Measurements from ENCODE around the gene ABCC8.

The ABCC8 gene

DNA sequence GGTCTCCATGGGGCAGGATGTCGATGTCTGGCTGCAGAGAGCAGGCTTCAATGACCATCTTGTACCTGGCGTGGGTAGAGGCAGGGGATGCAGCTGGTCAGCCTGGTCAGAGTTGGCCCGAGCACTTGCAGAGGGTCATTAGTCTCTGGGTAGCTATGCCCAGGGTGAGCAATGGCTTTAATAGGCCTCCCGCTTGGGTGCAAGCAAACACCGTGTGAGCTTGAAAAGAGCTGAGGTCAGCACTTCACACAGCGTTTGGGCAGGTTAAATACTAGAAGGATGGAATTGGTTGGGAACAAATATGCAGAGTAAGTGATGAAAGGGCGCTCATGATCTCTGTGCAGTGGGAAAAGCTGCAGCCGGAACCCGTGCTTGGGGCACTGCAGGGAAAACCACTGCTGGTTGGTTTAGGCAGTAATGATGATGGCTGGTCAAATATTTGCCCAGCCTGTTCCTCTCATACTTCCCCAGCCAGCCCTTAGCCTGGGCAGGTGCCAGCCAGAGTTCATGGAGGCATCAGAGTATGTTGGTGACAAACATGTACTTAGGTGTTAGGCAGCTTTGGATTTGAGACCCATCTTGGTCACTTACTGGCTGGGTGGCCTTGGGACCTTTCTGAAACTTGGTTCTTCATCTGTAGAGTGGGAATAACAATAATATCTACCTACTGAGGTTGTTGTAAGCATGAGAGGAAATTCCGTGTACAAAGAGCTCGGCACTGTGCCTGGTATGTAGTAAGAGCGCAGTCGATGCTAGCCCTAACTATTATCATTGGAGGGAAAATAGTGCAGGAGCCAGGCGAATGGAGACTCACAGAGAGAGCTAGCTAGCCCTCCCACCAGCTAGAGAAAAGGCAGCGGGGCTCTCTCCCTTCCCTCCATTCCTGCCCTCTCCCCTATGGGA lies 63.0 kb downstream of the ABCC8 start:
- FAIRE-seq = no peak
- TF ChIP-seq PAX5 (IDR thresholded peaks at IDR 0.05; ENCODE audit: insufficient read depth, low read length, severe bottlenecking) (no peak), TAF1 (IDR thresholded peaks at IDR 0.05; ENCODE audit: low read depth, low read length) (no peak), POLR2AphosphoS5 (IDR thresholded peaks at IDR 0.05; ENCODE audit: low read depth, low read length) (no peak), SPI1 (IDR thresholded peaks at IDR 0.05; ENCODE audit: low read depth, low read length) (no peak), POU2F2 (IDR thresholded peaks at IDR 0.05; ENCODE audit: low read depth, low read length) (no peak), POLR2A (IDR thresholded peaks at IDR 0.05; ENCODE audit: low read depth, low read length) (no peak)
- DNase-seq (ENCODE audit: insufficient read length, low spot score) = no peak

DNA sequence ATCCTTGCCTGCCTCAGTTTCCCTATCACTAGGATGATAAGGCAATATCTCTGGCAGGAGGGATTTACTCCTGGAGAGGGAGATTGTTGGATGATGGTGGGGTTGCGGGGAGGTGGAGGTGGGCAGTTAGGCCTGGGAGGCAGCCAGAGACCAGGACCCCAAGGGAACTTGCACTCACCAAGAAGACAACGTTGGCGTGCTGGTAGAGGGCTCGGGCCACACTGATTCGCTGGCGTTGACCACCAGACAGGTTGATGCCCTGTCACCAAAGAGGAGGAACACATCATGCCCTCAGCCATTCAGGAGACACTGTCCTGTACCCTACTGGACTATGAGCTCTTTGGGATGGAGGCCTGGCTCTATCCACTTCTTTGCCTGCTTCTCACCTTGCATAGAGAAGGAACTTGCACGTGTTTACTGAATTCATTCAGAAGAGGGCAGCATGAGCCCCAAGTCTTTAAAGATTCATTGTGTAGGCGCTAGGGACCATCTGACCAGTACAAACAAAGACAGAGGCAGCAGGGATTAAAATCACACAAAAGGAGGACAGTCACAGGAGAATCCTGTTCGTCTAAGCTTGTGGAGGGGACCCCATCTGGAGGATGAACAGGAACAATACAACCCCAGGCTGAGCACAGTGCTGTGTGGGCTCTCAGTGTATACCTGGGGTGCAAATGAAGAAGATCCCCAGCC lies 64.0 kb downstream of the ABCC8 start:
- DNase-seq (ENCODE audit: insufficient read length, low spot score) (no peak), FAIRE-seq (no peak)
- TF ChIP-seq TAF1 (IDR thresholded peaks at IDR 0.05; ENCODE audit: low read depth, low read length) = no peak
- no peak for TF ChIP-seq POLR2A (IDR thresholded peaks at IDR 0.05; ENCODE audit: low read depth, low read length)
- no peak for TF ChIP-seq POU2F2 (IDR thresholded peaks at IDR 0.05; ENCODE audit: low read depth, low read length)
- no peak for TF ChIP-seq SPI1 (IDR thresholded peaks at IDR 0.05; ENCODE audit: low read depth, low read length)
- no peak for TF ChIP-seq POLR2AphosphoS5 (IDR thresholded peaks at IDR 0.05; ENCODE audit: low read depth, low read length)
- no peak for TF ChIP-seq PAX5 (IDR thresholded peaks at IDR 0.05; ENCODE audit: insufficient read depth, low read length, severe bottlenecking)

DNA sequence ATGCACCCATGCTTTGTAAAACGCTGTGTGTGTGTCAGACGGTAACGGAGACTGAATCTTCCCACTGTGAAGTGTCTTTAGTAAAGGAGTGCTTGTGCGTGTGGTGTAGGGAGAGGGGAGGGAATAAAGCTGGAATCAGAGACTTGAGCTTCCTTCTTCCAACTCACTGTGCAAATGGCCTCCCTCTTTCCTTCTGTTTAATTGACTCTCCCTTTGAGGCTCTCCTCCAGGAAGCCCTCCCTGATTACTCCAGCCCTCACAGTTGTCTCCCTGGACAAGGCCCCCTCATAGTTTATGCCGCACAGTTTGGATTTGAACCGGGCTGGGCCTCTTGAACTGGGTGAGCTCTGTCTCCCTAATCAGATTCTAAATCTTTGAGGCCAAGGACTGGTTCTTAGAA lies 65.2 kb downstream of the ABCC8 start:
- DNase-seq (ENCODE audit: insufficient read length, low spot score) = no peak
- no peak for FAIRE-seq
- TF ChIP-seq TAF1 (IDR thresholded peaks at IDR 0.05; ENCODE audit: low read depth, low read length) = no peak
- TF ChIP-seq POLR2A (IDR thresholded peaks at IDR 0.05; ENCODE audit: low read depth, low read length) = no peak
- TF ChIP-seq POLR2AphosphoS5 (IDR thresholded peaks at IDR 0.05; ENCODE audit: low read depth, low read length) = no peak
- TF ChIP-seq POU2F2 (IDR thresholded peaks at IDR 0.05; ENCODE audit: low read depth, low read length) = no peak
- TF ChIP-seq PAX5 (IDR thresholded peaks at IDR 0.05; ENCODE audit: insufficient read depth, low read length, severe bottlenecking) = no peak
- no peak for TF ChIP-seq SPI1 (IDR thresholded peaks at IDR 0.05; ENCODE audit: low read depth, low read length)

DNA sequence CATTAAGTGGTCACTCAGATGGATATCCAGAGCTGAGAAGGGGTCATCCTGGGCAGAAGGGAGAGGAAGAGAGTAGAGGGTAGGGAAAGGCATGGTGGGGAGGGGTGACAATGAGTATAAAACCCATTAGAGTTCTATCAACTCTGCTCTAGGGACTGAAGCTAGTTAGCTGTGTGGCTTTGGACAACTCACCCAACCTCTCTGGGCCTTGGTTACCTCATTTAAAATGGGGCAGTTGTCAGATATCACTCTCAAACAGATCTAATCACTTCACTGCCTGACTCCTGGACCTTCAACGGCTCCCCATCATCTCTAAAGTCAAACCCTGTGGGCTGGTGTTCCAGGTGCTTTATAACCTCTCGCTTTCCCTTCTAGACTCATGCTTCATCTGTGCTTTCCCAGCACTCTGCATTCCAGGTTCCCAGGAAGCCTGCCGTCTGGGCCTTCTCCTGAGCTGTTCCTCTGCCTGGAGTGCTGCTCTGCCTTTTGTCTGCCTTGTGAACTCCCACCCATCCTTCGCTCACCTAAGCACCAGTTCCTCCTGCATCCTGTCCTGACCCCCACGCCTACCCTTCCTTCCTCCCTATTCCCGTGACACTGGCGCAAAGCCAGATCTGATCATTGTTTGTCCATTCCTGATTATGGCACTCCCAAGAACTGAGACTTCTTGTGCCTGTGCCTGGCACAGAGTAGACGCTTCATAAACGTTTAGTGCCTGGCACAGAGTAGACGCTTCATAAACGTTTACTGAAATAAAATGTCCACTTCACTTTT lies 65.9 kb downstream of the ABCC8 start:
- FAIRE-seq (no peak), DNase-seq (ENCODE audit: insufficient read length, low spot score) (no peak)
- TF ChIP-seq POLR2A (IDR thresholded peaks at IDR 0.05; ENCODE audit: low read depth, low read length) = no peak
- TF ChIP-seq PAX5 (IDR thresholded peaks at IDR 0.05; ENCODE audit: insufficient read depth, low read length, severe bottlenecking) = no peak
- no peak for TF ChIP-seq POLR2AphosphoS5 (IDR thresholded peaks at IDR 0.05; ENCODE audit: low read depth, low read length)
- TF ChIP-seq POU2F2 (IDR thresholded peaks at IDR 0.05; ENCODE audit: low read depth, low read length) = no peak
- no peak for TF ChIP-seq SPI1 (IDR thresholded peaks at IDR 0.05; ENCODE audit: low read depth, low read length)
- no peak for TF ChIP-seq TAF1 (IDR thresholded peaks at IDR 0.05; ENCODE audit: low read depth, low read length)

DNA sequence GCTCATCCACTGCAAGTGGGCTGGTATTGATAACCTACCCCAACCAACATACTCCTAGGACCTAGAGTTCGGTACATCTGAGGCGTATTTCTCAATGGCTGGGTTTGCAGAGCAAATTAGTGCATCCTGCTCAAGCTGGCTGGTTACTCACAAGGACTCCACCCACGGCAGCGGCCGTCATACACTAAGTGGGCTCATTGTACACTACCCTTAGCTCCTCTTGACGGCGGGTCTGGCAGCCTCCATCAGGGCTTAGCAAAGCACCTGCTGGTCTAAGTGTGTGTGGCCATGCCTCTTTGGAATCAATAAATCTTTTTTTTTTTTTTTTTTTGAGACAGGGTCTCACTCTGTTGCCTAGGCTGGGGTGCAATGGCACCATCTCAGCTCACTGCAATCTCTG lies 68.0 kb downstream of the ABCC8 start:
- FAIRE-seq (no peak), DNase-seq (ENCODE audit: insufficient read length, low spot score) (no peak)
- no peak for TF ChIP-seq POLR2A (IDR thresholded peaks at IDR 0.05; ENCODE audit: low read depth, low read length)
- TF ChIP-seq PAX5 (IDR thresholded peaks at IDR 0.05; ENCODE audit: insufficient read depth, low read length, severe bottlenecking) = no peak
- no peak for TF ChIP-seq TAF1 (IDR thresholded peaks at IDR 0.05; ENCODE audit: low read depth, low read length)

DNA sequence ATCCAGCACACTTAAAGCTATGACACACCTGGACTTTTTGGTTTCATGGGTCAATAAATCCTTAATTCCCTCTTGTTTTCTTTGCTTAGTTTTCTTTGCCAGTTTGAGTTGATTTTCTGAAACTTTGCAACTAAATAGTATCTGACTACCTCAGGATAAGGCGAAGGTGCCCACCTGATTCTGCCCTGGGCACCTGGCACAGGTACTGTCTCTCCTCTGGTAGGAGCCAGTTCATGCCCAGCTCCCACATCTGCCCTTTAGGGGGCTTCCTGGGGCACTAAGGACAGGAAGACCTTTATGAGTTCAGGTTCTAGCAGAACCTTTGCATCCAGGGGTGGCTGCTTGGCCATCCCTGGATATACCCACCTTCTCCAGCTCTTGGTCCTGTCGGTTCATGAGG lies 68.6 kb downstream of the ABCC8 start:
- no peak for FAIRE-seq
- DNase-seq (ENCODE audit: insufficient read length, low spot score) = no peak
- TF ChIP-seq POLR2A (IDR thresholded peaks at IDR 0.05; ENCODE audit: low read depth, low read length) (no peak), POU2F2 (IDR thresholded peaks at IDR 0.05; ENCODE audit: low read depth, low read length) (no peak), PAX5 (IDR thresholded peaks at IDR 0.05; ENCODE audit: insufficient read depth, low read length, severe bottlenecking) (no peak), TAF1 (IDR thresholded peaks at IDR 0.05; ENCODE audit: low read depth, low read length) (no peak), POLR2AphosphoS5 (IDR thresholded peaks at IDR 0.05; ENCODE audit: low read depth, low read length) (no peak), SPI1 (IDR thresholded peaks at IDR 0.05; ENCODE audit: low read depth, low read length) (no peak)

DNA sequence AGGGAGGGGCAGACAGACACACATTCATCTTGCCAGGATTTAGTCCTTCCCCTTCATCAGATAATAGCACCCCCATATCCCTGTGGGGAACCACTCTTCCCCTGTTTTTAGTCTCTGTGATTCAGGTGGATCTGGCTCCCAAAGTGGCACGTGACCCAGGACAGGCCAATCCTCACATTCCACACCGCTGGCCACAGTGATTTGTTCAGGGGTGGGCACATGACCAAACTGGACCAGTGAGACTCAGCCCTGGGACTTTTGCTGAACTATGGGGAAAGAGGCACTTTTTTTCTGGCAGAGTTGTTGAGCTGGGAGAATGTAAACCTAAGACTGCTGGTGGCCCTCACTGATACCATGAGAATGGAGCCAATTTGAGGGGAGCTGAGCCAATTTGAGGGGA lies 69.1 kb downstream of the ABCC8 start:
- no peak for DNase-seq (ENCODE audit: insufficient read length, low spot score)
- no peak for FAIRE-seq
- no peak for TF ChIP-seq POU2F2 (IDR thresholded peaks at IDR 0.05; ENCODE audit: low read depth, low read length)
- TF ChIP-seq PAX5 (IDR thresholded peaks at IDR 0.05; ENCODE audit: insufficient read depth, low read length, severe bottlenecking) = no peak
- TF ChIP-seq SPI1 (IDR thresholded peaks at IDR 0.05; ENCODE audit: low read depth, low read length) = no peak
- TF ChIP-seq POLR2AphosphoS5 (IDR thresholded peaks at IDR 0.05; ENCODE audit: low read depth, low read length) = no peak
- no peak for TF ChIP-seq POLR2A (IDR thresholded peaks at IDR 0.05; ENCODE audit: low read depth, low read length)
- no peak for TF ChIP-seq TAF1 (IDR thresholded peaks at IDR 0.05; ENCODE audit: low read depth, low read length)

DNA sequence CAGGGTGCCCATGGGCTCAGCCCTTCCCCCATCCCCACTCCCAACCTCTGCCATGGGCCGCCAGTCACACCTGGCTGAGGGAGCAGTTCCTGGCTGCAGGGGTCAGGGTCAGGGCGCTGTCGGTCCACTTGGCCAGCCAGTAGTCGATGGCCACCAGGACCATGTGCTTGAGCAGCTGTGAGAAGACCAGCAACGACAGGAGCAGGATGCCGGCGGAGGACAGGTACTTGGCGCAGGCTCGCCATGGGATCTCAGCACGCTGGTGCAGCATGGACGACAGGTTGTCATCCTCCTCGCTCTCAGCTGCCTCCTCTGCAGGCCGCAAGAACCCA lies 69.9 kb downstream of the ABCC8 start:
- TF ChIP-seq POLR2AphosphoS5 (IDR thresholded peaks at IDR 0.05; ENCODE audit: low read depth, low read length) (no peak), POU2F2 (IDR thresholded peaks at IDR 0.05; ENCODE audit: low read depth, low read length) (no peak), POLR2A (IDR thresholded peaks at IDR 0.05; ENCODE audit: low read depth, low read length) (no peak), TAF1 (IDR thresholded peaks at IDR 0.05; ENCODE audit: low read depth, low read length) (no peak), SPI1 (IDR thresholded peaks at IDR 0.05; ENCODE audit: low read depth, low read length) (no peak), PAX5 (IDR thresholded peaks at IDR 0.05; ENCODE audit: insufficient read depth, low read length, severe bottlenecking) (no peak)
- FAIRE-seq = no peak
- no peak for DNase-seq (ENCODE audit: insufficient read length, low spot score)
